Measurements from ENCODE around the gene RIC1. TPM values are rescaled to one million over a fixed set of nuclear protein-coding genes. Genes with fewer than 3 reads are reported as not detected.
"Not testable (repeated sequence)": the region's sequence is repeated elsewhere in the genome, so short reads cannot be mapped to it uniquely, and the experiment has no call there.

Gene RIC1
- polyA plus RNA-seq (ENCODE audit: insufficient read length in 4 of 4): 10 to 100 TPM; 25.7 to 30.5 (median 29.0) TPM

DNA sequence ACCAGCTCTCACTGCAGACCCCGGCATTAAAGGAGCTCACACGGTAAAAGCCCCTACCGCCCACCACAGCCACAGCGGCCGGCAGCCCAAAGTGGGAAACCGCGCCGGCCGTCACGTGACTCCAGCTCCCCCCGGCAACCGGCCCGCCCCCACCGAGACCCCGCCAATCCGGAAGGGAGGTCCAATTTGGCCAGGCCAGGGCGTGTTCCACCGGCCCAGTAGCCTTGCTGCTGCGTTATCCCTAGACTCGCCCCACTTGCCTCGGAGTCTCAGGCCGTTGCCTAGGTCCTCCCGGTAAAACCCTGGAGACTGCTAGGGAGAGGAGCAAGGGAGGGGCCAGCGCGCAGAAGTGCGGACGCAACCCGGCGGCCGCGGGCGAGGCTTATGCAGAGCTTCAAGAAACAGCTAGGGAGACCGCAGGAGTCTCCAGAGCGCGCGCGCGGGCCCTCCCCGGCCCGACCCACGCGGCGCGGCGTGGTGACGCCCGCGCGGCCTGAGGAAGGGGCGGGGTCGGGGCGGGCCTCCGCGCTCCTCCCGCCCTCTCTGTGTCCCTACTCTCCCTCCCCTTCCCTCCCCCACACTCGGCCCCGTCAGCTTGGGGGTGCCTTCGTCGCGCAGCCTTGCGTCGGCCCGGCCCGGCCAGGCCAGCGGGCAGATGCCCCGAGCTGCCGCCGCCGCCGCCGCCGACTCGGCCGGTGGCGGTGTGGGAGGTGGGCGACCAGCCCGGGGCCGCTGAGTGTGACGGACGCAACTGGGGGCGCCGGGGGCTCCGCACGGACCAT is at the start of gene RIC1:
TSS of gene RIC1 (plus strand) at position 578 of the 782 bp plus-strand sequence. CDS start at position 781, 203 bp downstream.
- DNase-seq (ENCODE audit: low read depth in 4 of 4, low spot score in 3 of 4): peak; percentile 84 to 87 (median 86)

GRCh38 chr9:5579881-5580280 is 49.0 kb upstream of the RIC1 start:
- DNase-seq (ENCODE audit: low read depth in 4 of 4, low spot score in 3 of 4): no peak

DNA sequence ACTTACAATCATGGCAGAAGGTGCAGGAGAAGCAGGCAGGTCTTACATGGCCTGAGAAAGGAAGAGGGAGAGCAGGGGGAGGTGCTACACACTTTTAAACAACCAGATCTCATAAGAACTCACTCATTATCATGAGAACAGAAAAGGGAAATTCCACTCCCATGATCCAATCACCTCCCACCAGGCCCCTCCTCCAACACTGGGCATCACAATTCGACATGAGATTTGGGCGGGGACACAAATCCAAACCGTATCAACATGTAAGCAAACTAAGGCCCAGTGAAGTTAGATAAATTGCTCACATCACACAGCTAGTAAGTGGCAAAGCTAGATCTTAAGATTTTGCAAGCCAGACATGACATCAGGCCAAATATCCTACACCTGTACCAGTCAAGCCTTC is 48.3 kb upstream of the RIC1 start:
- DNase-seq (ENCODE audit: low read depth in 4 of 4, low spot score in 3 of 4): no peak

DNA sequence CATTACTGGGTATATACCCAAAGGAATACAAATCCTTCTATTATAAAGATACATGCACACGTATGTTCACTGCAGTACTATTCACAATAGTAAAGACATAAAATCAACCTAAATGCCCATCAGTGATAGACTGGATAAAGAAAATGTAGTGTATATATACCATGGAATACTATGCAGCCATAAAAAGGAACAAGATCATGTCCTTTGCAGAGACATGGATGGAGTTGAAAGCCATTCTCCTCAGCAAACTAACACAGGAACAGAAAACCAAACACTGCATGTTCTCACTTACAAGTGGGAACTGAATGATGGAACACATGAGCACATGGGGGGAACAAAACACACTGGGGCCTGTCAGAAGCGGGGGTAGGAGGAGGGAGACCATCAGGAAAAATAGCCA is 47.2 kb upstream of the RIC1 start:
- DNase-seq (ENCODE audit: low read depth in 4 of 4, low spot score in 3 of 4): not testable (repeated sequence)

GRCh38 chr9:5582835-5583195 is 46.1 kb upstream of the RIC1 start:
- no peak for DNase-seq (ENCODE audit: low read depth in 4 of 4, low spot score in 3 of 4)

DNA sequence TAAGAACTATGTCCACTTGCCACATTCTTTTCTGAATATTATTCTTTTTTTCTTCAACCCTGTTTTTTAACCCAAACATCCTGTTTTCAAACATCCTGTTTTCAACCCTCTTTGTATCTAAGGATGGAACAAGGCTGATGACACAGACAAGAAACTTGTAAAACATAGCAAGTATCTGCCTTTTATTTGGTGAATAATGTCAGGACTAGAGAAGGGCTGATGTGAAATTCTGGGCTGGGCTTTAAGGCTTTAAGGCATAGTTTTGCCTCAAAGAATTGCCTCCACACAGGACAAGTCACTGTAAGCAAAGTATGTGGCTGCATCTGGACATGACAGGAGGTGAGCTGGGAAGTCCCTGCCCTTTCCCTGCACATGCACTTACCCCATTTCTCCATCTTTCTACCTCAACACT is 42.5 kb upstream of the RIC1 start:
- DNase-seq (ENCODE audit: low read depth in 4 of 4, low spot score in 3 of 4): no peak

- DNase-seq (ENCODE audit: low read depth in 4 of 4, low spot score in 3 of 4): no peak
These were observed 41.9 kb upstream of the RIC1 start for GRCh38 chr9:5587024-5587423.

DNA sequence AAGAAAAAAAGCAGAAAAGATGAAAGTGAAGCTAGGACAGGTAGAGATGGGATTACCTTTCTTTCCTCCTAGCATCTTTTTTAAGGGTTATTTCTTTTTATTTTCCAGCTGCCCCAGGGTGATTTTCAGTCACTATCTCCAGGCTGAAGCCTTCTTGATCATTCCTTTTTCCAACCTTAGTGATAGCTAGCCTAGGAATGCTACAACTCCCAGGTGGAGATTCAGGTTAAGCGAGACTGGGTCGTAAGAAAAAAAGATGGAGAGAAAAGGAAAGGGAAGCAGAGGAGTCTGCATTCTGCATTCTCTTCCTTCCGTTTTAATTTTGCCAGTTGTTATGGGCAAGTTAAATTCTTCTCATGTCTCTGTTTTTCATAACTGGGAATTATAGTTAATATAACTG is 36.7 kb upstream of the RIC1 start:
- no peak for DNase-seq (ENCODE audit: low read depth in 4 of 4, low spot score in 3 of 4)

DNA sequence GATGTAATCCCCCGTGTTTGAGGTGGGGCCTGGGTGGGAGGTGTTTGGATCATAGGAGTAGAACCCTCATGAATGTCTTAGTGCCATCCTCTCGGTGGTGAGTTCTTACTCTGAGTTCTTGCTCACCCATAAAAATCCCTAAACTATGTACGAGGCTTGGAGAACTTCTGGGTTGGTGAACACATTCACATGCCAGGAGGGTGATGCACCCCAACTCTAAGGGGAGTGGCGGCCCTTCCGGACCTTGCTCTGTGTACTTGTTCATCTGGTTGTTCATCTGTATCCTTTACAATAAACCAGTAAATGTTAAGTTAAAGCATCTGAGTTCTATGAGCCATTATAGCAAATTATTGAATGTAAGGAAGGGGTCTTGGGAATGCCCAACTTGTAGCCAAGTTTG is 36.0 kb upstream of the RIC1 start:
- no peak for DNase-seq (ENCODE audit: low read depth in 4 of 4, low spot score in 3 of 4)

GRCh38 chr9:5593904-5594303 is 35.0 kb upstream of the RIC1 start:
- no peak for DNase-seq (ENCODE audit: low read depth in 4 of 4, low spot score in 3 of 4)

GRCh38 chr9:5596173-5596572 is 32.7 kb upstream of the RIC1 start:
- no peak for DNase-seq (ENCODE audit: low read depth in 4 of 4, low spot score in 3 of 4)

GRCh38 chr9:5608298-5609225 is 20.3 kb upstream of the RIC1 start:
- no peak for DNase-seq (ENCODE audit: low read depth in 4 of 4, low spot score in 3 of 4)

DNA sequence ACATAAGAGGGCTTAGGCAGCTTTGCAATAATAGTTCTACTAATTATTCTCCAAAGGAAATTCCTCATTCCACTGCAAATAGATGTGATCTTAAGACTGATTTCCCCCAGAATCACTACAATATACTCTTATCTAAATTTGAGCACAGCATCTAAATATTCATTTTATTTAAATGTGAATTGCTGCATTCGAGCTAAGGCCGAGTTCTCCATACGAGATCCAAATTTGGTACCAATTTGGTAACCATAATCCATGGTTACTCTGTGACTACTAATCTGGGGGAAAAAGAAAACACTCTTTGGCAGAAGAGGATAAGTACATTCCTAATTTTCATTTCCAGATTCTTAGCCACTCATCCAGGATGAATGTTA is 19.7 kb upstream of the RIC1 start:
- no peak for DNase-seq (ENCODE audit: low read depth in 4 of 4, low spot score in 3 of 4)

DNA sequence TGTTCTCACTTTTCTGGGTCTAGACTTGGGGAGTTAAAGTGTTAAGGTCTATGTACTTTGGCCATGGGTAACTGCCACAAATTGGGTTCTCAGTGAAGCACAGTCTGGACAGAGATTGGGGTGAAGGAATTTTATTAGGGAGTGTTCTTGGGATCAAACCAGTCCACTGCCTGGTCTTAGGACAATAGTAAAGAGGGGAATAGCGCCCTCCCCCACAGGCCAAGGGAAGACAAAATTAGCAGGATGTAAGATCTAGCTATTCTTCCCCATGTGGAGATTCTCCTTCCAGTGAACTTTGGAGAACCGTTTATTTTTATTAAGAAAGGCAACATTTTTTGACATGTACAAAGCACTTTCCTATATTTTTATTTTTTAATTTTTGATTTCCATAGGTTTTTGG is 18.4 kb upstream of the RIC1 start:
- DNase-seq (ENCODE audit: low read depth in 4 of 4, low spot score in 3 of 4): no peak

GRCh38 chr9:5611321-5612184 is 17.4 kb upstream of the RIC1 start:
- no peak for DNase-seq (ENCODE audit: low read depth in 4 of 4, low spot score in 3 of 4)

GRCh38 chr9:5612185-5612530 is 16.7 kb upstream of the RIC1 start:
- no peak for DNase-seq (ENCODE audit: low read depth in 4 of 4, low spot score in 3 of 4)

- no peak for DNase-seq (ENCODE audit: low read depth in 4 of 4, low spot score in 3 of 4)
These were observed 14.7 kb upstream of the RIC1 start for GRCh38 chr9:5614192-5614591.

GRCh38 chr9:5614985-5615384 is 13.9 kb upstream of the RIC1 start:
- DNase-seq (ENCODE audit: low read depth in 4 of 4, low spot score in 3 of 4): no peak

- no peak for DNase-seq (ENCODE audit: low read depth in 4 of 4, low spot score in 3 of 4)
These were observed 11.2 kb upstream of the RIC1 start for GRCh38 chr9:5617749-5618148.

DNA sequence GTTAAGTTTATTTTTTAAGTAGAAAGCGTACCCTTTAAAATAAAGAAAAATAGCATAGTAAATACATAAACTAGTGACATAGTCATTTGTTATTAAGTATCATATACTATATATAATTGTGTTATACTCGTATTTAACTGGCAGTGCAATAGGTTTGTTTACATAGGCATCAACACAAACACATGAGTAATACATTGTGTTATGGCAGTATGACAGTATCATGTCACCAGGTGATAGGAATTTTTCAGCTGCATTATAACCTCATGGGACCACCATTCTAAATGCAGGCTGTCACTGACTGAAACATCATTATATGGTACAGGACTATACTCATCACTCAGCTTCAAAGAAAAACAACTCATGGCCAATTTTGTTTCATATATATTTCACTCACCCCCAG is 8.4 kb upstream of the RIC1 start:
- DNase-seq (ENCODE audit: low read depth in 4 of 4, low spot score in 3 of 4): no peak

DNA sequence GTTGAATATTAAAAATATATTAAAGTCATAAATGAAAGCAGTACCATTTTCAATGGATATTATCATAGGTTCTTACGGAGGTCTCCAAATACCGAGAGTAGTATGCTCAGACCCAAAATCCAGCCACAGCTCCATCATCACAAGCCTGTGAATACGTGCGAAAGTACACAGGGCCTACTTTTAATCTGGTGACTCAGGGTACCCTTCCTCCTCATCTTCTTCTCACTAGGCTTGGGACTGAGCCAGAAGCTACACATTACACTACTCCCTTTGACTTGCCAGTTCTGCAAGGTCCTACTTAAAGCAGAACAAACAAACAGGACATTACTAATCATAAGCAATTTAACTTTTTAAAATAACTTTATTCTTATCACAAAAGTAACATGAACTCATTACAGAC is 7.6 kb upstream of the RIC1 start:
- DNase-seq (ENCODE audit: low read depth in 4 of 4, low spot score in 3 of 4): no peak
